ENCODE results near the gene TRIP10.

Gene TRIP10

DNA sequence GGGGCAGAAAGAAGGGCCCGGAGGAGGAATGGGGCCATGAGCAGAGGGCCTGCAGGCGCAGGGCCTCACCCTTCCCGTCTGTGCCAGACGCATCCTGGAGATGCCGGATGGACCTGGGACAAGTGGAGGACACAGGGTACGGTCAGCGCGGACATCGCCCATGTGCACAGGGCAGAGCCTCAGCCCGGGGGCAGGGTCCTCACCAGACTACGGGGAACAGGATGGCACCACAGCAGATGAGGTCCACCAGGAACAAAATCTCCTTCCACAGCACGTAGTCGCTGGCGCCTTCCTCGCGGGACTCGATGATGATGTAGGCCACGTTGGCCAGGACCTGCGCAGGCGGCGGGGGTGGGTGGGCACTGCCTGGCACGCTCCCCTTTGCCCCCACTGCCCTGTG is 7.7 kb upstream of the TRIP10 start:
- TF ChIP-seq, protein P1, sequence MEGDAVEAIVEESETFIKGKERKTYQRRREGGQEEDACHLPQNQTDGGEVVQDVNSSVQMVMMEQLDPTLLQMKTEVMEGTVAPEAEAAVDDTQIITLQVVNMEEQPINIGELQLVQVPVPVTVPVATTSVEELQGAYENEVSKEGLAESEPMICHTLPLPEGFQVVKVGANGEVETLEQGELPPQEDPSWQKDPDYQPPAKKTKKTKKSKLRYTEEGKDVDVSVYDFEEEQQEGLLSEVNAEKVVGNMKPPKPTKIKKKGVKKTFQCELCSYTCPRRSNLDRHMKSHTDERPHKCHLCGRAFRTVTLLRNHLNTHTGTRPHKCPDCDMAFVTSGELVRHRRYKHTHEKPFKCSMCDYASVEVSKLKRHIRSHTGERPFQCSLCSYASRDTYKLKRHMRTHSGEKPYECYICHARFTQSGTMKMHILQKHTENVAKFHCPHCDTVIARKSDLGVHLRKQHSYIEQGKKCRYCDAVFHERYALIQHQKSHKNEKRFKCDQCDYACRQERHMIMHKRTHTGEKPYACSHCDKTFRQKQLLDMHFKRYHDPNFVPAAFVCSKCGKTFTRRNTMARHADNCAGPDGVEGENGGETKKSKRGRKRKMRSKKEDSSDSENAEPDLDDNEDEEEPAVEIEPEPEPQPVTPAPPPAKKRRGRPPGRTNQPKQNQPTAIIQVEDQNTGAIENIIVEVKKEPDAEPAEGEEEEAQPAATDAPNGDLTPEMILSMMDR (IDR thresholded peaks at IDR 0.05; ENCODE audit: control insufficient read depth, insufficient read depth, low read depth, low read length, missing control alignments) = no peak
- H3K4me3 ChIP-seq (ENCODE audit: control insufficient read depth, low read depth, low read length) = no peak overlapping the region
- DNase-seq (ENCODE audit: low read depth) = no peak

DNA sequence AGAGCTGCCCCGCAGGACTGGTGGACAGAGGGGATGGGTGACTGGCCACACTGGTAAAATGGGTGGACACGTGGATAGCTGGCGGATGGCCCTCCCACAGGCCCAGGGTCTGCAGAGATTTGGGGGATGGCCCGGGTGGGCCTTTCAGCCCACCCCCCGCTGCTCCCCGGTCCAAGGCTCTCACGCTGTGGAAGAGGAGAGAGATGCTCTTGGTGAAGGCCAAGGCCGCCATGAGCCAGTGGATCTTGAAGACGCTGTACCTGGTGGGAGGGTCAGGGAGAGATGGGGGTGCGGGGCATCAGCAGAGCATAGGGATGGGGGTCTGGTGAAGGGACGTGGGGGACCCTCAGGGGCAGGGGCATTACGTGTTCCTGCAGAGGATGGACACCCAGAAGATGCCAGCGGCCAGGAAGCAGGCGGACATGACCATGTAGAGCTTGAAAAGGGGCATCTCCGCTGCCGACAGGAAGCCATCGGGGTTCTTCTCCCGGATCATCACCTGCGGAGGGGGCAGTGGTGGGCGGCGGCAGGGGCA is 6.6 kb upstream of the TRIP10 start:
- no peak overlapping the region for H3K4me3 ChIP-seq (ENCODE audit: control insufficient read depth, low read depth, low read length)
- DNase-seq (ENCODE audit: low read depth) = no peak
- TF ChIP-seq, protein P1 (IDR thresholded peaks at IDR 0.05; ENCODE audit: control insufficient read depth, insufficient read depth, low read depth, low read length, missing control alignments) = no peak

DNA sequence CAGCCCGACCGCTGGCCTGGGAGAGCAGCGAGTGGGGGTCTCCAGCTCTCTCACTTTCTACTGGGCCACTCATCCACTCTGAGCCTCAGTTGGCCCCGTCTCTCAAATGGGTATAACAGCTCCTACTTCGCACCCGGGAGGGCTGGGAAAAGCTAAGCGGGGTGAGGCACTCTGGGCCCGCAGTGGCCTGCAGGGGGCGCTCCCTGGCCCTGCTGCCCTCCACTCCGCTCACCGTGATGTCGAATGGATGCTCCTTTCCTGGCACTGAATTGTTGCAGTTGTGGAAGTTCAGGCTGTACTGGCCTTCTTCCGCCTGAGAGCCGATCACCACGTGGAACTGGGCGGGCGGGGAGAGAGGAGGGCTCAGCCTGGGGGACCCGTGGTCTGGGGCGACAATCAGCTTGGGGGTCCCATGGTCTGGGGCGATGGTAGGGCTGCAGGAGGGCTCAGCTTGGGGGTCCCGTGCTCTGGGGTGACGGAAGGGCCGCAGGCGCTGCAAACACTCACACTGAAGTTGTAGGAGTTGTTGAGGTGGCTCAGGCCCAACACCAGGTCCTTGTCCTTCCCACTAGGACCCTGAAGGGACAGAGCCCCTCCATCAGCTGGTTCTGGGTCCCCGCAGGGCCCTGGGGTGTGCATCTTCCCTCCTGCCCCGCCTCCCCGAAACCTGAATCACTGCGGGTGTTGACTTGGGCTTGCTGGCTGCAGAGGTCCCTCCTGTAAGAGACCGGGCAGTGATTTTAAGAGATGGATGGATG is 6.0 kb upstream of the TRIP10 start:
- DNase-seq (ENCODE audit: low read depth) = no peak
- TF ChIP-seq, protein P1 (IDR thresholded peaks at IDR 0.05; ENCODE audit: control insufficient read depth, insufficient read depth, low read depth, low read length, missing control alignments) = peak; percentile 26
- no peak overlapping the region for H3K4me3 ChIP-seq (ENCODE audit: control insufficient read depth, low read depth, low read length)

DNA sequence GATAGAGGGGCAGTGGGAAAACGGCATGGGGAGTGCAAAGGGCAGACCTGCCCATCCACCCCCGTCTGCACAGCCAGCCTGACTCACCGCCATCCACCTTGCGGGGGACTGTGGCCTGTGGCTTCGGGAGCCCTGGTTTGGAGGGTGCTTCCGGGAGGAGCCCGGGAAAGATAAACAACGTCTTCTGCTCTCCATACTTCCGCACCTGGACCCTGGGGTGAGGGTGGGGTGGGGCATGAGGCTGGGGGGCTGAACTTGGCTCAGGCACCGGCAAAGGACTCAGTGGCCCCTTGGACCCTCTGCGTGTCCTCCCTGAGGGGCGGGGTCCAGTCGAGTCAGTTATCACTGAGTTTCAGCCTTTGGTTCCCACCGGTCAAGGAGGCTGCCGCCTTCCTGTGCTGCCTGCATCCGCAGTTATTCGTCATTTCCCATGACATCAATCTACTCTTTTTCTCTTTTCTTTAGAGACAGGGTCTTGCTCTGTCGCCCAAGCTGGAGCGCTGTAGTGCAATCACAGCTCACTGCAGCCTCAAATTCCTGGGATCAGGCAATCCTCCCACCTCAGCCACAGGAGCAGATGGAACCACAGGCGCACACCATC is 5.3 kb upstream of the TRIP10 start:
- DNase-seq (ENCODE audit: low read depth) = no peak
- H3K4me3 ChIP-seq (ENCODE audit: control insufficient read depth, low read depth, low read length) = no peak overlapping the region
- TF ChIP-seq, protein P1 (IDR thresholded peaks at IDR 0.05; ENCODE audit: control insufficient read depth, insufficient read depth, low read depth, low read length, missing control alignments) = no peak

DNA sequence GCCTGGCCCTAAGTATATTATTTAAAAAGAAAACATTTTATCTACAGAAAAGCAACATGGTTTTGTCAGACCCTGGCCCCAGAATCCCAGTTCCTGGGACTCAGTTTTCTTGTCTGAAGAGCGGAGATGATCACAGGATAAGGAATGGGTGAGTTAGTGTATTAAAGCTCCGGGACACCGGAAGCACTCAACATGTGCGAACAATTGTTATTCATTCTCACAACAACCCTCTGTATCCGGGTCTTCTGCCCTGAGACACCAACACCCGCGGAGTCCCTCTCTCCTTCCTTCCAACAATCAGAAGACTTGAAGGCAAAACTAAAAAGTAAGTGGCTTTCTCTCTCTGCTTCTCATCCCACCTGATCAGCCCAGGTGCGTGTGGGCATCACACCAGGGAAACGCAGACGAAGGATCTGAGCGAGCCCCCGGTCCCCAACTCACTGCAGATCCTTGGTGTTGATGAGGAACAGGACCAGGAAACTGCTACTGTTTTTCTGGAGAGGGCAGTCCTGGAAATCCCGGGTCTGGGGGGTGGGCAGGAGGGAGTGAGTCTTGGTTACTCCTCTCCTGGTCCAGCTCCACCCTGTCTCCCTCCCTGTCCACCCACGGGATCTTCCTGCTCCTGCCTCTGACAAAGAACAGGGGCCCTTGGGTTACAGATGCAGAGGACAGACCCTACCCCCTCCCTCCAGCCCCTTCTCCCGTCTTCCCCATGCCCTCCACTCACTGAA is 4.1 kb upstream of the TRIP10 start:
- TF ChIP-seq, protein P1 (IDR thresholded peaks at IDR 0.05; ENCODE audit: control insufficient read depth, insufficient read depth, low read depth, low read length, missing control alignments) = no peak
- DNase-seq (ENCODE audit: low read depth) = no peak
- H3K4me3 ChIP-seq (ENCODE audit: control insufficient read depth, low read depth, low read length) = no peak overlapping the region

DNA sequence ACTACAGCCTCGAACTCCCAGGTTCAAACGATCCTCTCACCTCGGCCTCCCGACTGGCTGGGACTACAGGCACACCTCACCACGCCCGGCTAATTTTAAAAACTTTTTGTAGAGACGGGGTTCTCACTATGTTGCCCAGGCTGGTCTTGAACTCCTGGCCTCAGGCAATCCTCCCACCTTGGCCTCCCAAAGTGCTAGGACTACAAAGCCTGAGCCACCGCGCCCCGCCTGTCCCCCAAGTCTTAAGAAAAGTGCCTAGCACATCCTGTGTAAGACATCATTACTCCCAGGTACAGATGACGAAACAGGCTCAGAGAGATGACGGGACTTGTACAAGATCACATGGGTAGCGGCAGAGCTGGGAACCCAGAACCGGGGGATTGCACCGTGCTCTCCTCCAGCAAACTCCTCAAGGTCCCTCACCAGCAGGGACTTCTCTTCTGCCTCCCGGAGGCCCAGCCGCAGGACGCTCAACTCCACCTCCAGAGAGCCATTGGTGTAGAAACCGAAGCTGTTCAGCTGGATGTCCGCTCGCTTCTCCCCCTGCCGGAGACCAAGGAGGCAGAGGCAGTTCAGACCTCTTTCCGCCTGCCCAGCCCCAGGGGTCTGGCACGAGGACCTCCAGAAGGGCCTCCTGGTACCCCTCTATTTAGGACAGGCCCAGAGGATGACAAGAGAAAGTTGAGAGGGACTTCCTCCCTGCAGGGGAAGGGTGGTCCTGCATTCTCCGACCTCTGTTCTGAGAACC is 3.1 kb upstream of the TRIP10 start:
- H3K4me3 ChIP-seq (ENCODE audit: control insufficient read depth, low read depth, low read length) = peak overlapping the region; percentile 94
- TF ChIP-seq, protein P1 (IDR thresholded peaks at IDR 0.05; ENCODE audit: control insufficient read depth, insufficient read depth, low read depth, low read length, missing control alignments) = peak; percentile 84
- DNase-seq (ENCODE audit: low read depth) = peak; percentile 61
